ENCODE measurements around the gene SIPA1L3. TPM values are rescaled to one million over a fixed set of nuclear protein-coding genes. Genes with fewer than 3 reads are reported as not detected.
"Not testable (repeated sequence)": the region's sequence is repeated elsewhere in the genome, so short reads cannot be mapped to it uniquely, and the experiment has no call there.

SIPA1L3 gene
- total RNA-seq, 1 experiment from 2014 or later, result 125 TPM

DNA sequence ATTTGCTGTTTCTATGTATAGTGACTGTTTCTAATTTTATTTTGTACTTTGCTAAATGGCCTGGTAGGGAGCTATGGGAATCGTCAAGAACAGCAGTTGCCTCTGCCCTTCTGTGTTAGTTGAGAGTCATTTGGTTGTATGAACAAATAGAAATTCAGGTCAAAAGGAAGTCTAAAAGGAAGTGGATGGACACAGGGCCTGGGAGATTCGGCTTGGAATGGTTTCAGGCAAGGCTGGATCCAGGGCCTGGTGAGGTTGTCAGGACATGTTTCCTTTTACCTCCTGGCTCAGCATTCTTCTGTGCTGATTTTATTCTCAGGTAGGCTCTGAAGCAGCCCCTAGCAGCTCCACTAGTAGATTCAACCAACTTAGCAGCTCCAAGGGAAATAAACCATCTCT is 118.9 kb downstream of the SIPA1L3 start:
- no TSS peak for BruUV-seq (replicated peaks)
- no peaks in the 10 kb centered on the region for H3K9me3 ChIP-seq
- H3K36me3 ChIP-seq (ENCODE audit: control insufficient read depth, insufficient read depth, low read length), result peaks cover 7% of the 10 kb centered on the region
- Mint-ChIP-seq H3K27ac (ENCODE audit: unreplicated experiment) (no peak overlapping the region), H3K4me3 (ENCODE audit: unreplicated experiment) (no peak overlapping the region), H3K4me1 (ENCODE audit: low read depth, unreplicated experiment) (peaks cover 20% of the 10 kb centered on the region), H3K27me3 (ENCODE audit: insufficient read depth, unreplicated experiment) (no peaks in the 10 kb centered on the region), H3K36me3 (ENCODE audit: insufficient read depth, unreplicated experiment) (peaks cover 68% of the 10 kb centered on the region), H3K9me3 (ENCODE audit: unreplicated experiment) (peaks cover under 1% of the 10 kb centered on the region)
- ChIA-PET CTCF (no interaction called here), POLR2A (no interaction called here)
- intact Hi-C loops (cut with micrococcal nuclease; ENCODE audit: unreplicated experiment), result no loop called here
- H3K4me3 ChIP-seq (ENCODE audit: low read depth, low read length), result no peak overlapping the region
- no peaks in the 10 kb centered on the region for H3K27me3 ChIP-seq (replicated peaks; ENCODE audit: control insufficient read depth, insufficient read depth, low read length)
- peaks cover 28% of the 10 kb centered on the region for H3K4me1 ChIP-seq
- DNase-seq, result no peak
- TF ChIP-seq, protein P1, sequence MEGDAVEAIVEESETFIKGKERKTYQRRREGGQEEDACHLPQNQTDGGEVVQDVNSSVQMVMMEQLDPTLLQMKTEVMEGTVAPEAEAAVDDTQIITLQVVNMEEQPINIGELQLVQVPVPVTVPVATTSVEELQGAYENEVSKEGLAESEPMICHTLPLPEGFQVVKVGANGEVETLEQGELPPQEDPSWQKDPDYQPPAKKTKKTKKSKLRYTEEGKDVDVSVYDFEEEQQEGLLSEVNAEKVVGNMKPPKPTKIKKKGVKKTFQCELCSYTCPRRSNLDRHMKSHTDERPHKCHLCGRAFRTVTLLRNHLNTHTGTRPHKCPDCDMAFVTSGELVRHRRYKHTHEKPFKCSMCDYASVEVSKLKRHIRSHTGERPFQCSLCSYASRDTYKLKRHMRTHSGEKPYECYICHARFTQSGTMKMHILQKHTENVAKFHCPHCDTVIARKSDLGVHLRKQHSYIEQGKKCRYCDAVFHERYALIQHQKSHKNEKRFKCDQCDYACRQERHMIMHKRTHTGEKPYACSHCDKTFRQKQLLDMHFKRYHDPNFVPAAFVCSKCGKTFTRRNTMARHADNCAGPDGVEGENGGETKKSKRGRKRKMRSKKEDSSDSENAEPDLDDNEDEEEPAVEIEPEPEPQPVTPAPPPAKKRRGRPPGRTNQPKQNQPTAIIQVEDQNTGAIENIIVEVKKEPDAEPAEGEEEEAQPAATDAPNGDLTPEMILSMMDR (IDR thresholded peaks at IDR 0.05; ENCODE audit: insufficient read depth in 1 of 2, low read depth in 1 of 2, low read length in 1 of 2, severe bottlenecking in 1 of 2, unreplicated experiment in 1 of 2), result no peak

DNA sequence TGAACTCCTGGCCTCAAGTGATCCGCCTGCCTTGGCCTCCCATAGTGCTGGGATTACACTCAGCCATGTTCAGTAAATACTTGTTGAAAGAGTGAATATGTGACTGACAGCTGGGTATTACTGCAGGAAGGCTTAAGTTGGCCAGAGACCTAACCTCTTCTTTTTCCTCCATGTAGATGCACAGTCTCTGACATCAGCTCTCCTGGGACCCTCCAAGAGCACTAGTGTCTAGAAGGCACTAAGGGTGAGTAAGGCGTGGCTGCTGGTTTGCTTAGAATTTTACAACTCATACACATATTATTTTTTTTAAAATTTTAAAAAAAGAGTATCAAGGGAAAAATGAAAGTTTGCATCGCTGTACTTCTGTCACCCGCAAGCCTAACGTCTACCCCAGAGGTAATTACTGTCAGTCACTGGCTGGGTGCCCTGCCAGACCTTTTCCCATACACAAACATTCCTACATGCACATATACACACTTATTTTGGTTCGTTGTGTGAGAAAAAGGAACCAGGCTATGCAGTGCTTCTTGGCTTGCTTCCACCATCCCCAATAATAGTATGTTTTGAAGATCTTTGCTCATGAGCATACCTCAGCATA is 122.0 kb downstream of the SIPA1L3 start:
- no peak overlapping the region for H3K4me3 ChIP-seq (ENCODE audit: low read depth, low read length)
- Mint-ChIP-seq H3K4me3 (ENCODE audit: unreplicated experiment) (no peak overlapping the region), H3K36me3 (ENCODE audit: insufficient read depth, unreplicated experiment) (peaks cover 70% of the 10 kb centered on the region), H3K27ac (ENCODE audit: unreplicated experiment) (no peak overlapping the region), H3K4me1 (ENCODE audit: low read depth, unreplicated experiment) (peaks cover 13% of the 10 kb centered on the region), H3K27me3 (ENCODE audit: insufficient read depth, unreplicated experiment) (no peaks in the 10 kb centered on the region), H3K9me3 (ENCODE audit: unreplicated experiment) (peaks cover 9% of the 10 kb centered on the region)
- ChIA-PET POLR2A (no interaction called here), CTCF (no interaction called here)
- no peak for DNase-seq
- TF ChIP-seq, protein P1 (IDR thresholded peaks at IDR 0.05; ENCODE audit: insufficient read depth in 1 of 2, low read depth in 1 of 2, low read length in 1 of 2, severe bottlenecking in 1 of 2, unreplicated experiment in 1 of 2), result no peak
- no peaks in the 10 kb centered on the region for H3K9me3 ChIP-seq
- intact Hi-C loops (cut with micrococcal nuclease; ENCODE audit: unreplicated experiment), result no loop called here
- no TSS peak for BruUV-seq (replicated peaks)
- H3K27me3 ChIP-seq (replicated peaks; ENCODE audit: control insufficient read depth, insufficient read depth, low read length), result no peaks in the 10 kb centered on the region
- peaks cover 14% of the 10 kb centered on the region; the same call in 1 of the 2 replicates for H3K4me1 ChIP-seq
- peaks cover 2% of the 10 kb centered on the region; the same call in 1 of the 2 replicates for H3K36me3 ChIP-seq (ENCODE audit: control insufficient read depth, insufficient read depth, low read length)

DNA sequence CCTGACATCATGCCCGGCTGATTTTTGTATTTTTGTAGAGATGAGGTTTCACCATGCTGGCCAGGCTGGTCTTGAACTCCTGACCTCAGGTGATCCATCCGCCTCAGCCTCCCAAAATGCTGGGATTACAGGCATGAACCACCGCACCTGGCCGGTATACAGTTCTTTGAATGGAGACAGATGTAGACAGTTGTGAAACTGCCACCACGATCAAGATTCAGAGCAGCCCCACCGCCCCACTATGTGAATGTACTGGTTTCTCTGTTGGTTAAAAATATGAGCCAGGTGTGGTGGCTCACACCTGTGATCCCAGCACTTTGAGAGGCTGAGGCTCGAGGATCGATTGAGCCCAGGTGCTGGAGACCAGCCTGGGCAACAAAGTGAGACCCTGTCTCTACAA is 123.0 kb downstream of the SIPA1L3 start:
- H3K36me3 ChIP-seq (ENCODE audit: control insufficient read depth, insufficient read depth, low read length); intact Hi-C loops (cut with micrococcal nuclease; ENCODE audit: unreplicated experiment); H3K4me3 Mint-ChIP-seq (ENCODE audit: unreplicated experiment); H3K9me3 Mint-ChIP-seq (ENCODE audit: unreplicated experiment); CTCF ChIA-PET; DNase-seq; POLR2A ChIA-PET; H3K4me1 Mint-ChIP-seq (ENCODE audit: low read depth, unreplicated experiment); BruUV-seq (replicated peaks); H3K27me3 Mint-ChIP-seq (ENCODE audit: insufficient read depth, unreplicated experiment); H3K4me3 ChIP-seq (ENCODE audit: low read depth, low read length); H3K4me1 ChIP-seq; H3K27me3 ChIP-seq (replicated peaks; ENCODE audit: control insufficient read depth, insufficient read depth, low read length); H3K9me3 ChIP-seq; H3K27ac Mint-ChIP-seq (ENCODE audit: unreplicated experiment): not testable (repeated sequence)
- H3K36me3 Mint-ChIP-seq (ENCODE audit: insufficient read depth, unreplicated experiment), result peaks cover 70% of the 10 kb centered on the region
